Glomerular visceral epithelial cell (primary cell): Measurements from ENCODE around the gene KIRREL3.
A peak's percentile ranks its signal among the peaks of the same experiment; 100 is the strongest.

Experiments used
- DNase-seq: peaks from one replicate; pipeline ENCODE4 v3.0.0-alpha.2; 2016; ENCODE audit errors: extremely low spot score

Gene KIRREL3

DNA sequence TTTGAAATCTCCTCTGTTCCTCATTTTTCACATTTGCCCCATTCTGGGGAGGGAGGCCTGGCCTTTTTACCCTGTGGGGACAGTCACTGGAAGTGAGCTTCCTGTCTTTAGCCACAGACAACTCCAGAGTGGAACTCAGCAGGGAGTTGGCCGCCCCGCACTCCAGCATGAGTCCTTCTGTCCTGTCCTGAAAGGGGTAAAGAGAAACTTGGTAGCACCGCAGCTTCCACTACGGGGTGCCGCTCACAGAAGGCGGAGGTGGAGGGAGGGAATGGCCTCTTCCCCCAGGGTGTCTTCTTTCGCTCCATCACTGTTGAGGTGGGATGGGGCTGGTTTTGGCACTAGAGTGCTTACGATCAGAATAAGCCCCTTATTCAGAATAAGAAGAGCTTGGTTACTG lies 512.9 kb downstream of the KIRREL3 start:
- no peak for DNase-seq

DNA sequence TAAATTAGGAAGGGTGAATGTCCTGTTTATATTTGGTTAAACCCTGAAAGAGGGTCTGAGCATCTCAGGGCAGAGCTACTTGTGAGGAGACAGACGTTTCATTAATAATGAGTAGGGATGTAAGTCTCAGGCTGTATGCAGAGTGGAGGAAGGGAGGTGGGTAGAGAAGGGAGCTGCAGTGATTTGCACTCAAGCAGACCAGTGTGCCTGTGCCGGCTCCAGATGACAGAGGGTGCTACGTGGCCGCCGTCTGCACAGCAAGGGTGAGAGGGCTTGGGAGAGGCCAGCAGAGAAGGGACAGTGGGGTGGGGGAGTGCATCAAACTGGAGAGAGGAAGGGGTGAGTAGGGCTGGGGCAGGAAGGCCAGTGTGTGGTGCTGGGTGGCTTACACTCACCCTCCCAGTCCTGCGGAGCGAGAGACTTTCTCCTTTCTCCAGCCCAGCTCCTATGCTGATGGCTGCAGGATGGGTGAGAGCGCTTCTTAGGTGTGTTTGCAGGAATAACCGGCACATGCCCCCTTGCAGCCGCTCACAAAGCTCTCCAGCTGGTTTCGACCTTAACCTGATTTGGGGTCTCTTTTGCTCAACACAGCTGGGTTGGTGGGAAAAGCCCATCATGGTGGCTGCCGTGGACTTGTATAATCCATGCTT lies 514.5 kb downstream of the KIRREL3 start:
- no peak for DNase-seq

DNA sequence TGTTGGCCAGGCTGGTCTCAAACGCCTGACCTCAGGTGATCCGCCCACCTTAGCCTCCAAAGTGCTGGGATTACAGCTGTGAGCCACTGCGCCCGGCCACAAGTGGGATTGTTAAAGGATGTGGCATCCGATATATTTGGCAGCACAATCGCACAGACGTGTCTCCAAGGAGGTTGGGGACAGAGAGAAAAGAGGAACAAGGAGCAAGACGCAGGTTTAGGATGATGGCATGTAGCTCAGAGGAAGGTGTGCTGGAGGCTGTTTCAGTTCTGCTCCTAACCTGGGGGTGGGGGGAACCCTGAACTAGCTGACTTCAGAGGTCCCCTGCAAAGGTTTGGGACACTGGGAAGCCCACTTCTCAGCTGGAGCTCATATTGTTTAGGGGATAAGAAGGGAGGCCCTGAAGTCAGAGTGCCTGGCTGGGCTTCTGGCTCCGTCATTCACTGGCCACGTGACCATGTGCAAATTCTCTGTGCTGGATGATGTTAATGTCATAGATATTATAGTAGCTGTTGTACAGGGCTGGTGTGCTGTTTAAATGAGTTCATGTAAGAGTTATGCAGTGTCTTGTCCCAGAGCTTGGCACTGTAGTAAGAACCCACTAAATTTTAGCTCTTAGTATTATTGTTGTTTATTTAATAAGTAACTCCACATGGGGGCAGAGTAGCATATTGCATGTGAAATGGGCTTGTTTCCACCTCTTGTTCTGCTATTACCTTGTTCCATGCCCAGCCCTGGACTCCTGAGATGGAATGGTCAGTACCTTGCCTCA lies 515.4 kb downstream of the KIRREL3 start:
- no peak for DNase-seq

DNA sequence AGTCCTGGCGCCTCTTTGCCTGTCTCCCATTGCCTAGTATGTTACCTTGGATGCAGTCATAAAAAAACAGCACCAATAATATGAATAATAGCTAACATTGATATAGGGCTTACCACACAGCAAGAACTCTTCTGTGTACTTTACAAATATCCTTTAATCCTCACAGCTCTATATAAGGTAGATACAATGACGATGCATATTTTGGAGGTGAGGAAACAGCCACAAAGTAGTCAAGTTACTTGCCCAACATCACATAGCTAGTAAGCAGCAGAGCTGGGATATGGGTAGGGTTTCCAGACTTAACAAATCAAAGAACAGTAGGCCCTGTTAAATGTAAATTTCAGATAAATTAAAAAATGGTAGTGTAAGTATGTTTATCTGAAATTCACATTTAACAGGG lies 516.3 kb downstream of the KIRREL3 start:
- DNase-seq: peak; percentile 6

DNA sequence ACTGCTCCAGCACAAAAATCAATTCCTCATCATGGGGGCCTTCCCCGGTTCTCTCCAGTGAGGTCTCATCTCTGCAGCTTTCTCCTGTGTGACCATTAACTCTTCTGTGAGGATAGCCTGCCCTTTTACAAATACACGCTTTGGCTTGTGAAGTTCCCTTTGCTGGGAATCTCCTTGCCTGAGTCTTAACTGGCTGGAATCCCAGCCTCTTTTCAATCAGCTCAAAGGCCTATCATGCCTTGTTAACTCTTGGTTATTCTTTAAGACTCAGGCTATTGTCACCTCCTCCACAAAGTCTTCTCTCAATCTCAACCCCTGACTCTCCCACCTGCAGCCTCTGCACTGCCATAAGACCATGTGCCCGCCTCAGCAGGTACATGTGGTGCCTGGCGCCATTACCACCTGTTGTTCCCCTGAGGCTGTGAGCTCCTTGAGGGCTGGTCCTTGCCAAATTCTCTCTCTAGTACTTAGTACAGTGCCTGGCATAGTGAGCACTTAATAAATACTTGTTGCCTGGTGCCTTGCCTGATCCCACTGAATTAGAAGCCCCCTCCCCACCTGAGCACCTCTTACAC lies 516.9 kb downstream of the KIRREL3 start:
- no peak for DNase-seq

DNA sequence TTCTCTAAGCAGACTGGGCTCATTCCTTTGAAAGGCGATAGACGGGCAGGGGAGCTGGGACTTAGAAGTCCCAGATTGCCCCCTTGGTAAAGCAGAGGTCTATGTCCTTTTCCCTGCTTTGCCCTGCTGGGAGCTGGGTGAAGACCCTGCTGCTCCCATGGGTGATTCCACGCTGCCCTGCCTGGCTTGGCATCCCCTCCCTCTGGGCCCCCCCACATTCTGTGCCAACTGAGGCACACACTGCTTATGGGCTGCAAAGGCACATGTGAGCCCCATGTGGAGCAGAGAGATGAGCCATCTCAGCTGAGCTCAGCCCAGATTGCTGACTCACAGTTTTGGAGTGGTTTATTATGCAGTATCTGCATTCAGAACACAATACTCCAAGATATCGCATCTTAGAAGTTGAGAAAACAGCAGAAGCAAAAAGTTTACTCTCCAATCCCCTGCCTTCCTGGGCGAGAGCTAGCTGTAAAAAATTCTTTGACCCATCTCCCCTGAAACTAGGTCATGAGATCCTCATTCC lies 517.9 kb downstream of the KIRREL3 start:
- no peak for DNase-seq

DNA sequence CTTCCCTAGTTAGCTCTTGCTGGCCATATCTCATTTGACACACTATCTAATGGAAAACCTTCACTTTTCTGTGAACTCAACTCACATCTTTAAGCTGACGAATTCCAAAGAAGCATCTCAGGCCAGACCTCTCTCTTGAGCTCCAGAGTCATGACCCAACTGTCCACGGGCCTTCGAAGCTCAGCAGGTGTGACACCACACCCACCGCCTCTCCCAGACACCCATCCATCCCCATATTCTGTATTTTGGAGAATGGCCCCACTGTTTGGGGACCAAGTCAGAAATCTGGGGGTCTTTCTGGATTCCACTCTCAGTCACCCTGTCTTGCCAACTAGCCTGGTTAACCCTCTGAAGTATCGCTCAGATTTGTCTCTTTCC lies 519.3 kb downstream of the KIRREL3 start:
- no peak for DNase-seq

DNA sequence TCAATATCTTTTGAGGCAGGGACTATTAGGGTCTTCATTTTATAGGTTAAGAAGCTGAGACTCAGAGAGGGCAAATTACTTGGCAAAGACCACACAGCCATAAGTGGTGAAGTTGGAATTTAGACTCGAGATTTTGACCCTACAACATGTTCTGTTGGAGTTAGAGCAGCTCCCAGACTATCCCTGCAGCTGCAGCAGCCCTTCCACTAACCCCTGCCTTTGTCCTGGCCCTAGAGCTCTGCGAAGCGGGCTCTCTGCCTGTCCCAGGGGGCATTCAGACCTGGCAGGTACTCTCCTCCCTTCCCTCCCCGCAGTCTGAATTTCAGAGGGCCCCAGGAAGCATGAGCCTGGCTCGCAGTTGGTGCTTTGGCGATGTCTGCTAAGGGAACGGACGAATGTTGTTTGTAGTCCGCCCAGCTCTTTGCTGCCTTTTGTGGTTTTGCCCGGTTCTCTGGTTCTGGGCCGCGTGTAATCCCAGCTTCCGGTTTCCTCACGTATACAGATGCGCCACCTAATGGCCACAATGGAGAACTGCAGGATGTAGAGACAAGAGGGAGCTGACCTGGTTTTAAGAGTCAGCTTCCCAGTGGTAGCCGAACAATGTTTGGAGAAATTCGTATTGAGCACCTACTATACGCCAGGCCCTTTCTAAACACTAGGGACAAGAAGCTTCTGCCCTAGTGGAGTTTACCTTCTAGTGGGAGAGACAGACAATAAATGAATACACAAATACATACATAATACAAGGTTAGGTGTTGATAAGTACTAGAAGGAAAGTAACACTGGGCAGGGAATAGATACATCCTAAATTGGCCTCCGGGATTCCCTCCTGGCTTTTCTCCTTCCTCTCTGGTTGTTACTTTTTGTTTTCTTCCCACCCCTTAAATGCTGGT lies 519.9 kb downstream of the KIRREL3 start:
- DNase-seq: peak; percentile 86

DNA sequence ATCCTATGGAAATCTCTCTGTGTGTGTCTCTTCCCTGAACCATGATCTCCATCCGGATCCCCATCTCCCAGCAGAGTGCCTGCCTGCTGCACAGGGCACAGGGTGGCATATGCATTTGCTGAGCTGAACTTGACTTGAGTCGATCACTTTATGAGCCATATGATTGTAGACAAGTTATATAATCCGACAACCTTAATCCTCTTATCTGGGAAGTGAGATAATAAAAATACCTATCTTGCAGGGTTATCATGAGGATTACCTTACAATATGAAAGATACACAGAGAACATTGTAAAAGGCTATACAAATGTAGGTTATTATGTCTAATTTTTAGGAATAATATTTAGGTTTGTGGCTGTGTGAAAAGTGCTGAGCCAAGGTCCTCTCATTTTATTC lies 520.6 kb downstream of the KIRREL3 start:
- no peak for DNase-seq

DNA sequence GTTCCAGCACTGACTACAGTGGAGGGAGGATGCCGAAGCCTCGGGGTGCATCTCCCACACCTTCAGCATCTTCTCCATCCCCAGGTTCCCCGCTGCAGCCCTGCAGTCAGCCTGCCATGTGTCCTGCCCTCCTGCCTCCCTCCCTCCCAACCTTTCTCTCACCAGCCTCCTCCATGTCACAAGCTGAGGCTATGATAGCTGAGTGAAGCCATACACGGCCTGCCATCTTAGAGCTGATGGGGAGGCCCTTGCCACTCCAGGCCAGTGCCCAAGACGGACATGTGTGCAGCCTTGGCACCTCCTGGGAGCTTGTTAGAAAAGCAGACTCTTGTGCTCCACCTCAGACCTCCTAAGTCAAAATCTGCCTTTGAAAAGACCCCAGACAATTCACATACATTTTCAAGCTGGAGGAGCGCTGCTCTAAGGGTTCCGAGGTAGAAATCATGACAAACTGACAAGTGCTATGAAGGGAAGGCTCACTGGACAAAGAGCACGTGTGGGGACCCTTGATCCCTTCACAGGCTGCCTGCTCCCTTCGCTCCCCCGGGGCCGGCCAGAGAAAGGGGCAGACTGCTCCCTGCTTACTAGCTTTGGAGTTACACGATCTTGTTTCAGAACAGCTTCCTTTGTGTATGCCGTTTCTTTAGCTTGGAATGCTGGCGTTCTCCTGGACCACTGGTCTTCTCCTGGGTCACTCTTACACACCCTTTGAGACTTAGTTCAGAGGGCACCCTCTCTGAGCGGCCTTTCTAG lies 521.2 kb downstream of the KIRREL3 start:
- no peak for DNase-seq

DNA sequence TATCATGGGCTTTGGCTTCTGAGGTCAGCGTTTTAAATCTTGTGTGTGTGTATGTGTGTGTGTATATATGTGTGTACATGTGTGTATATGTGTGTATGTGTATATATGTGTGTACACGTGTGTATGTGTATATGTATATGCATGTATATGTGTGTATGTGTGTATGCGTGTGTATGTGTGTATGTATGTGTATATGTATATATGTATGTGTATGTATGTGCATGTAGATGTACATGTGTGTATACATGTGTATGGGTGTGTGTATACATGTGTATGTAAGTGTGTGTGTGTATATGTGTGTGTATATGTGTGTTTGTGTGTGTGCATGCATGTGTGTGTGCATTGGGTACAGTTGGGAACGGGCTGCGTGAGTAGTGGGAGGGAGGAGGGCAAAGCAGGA lies 522.1 kb downstream of the KIRREL3 start:
- DNase-seq: no peak

DNA sequence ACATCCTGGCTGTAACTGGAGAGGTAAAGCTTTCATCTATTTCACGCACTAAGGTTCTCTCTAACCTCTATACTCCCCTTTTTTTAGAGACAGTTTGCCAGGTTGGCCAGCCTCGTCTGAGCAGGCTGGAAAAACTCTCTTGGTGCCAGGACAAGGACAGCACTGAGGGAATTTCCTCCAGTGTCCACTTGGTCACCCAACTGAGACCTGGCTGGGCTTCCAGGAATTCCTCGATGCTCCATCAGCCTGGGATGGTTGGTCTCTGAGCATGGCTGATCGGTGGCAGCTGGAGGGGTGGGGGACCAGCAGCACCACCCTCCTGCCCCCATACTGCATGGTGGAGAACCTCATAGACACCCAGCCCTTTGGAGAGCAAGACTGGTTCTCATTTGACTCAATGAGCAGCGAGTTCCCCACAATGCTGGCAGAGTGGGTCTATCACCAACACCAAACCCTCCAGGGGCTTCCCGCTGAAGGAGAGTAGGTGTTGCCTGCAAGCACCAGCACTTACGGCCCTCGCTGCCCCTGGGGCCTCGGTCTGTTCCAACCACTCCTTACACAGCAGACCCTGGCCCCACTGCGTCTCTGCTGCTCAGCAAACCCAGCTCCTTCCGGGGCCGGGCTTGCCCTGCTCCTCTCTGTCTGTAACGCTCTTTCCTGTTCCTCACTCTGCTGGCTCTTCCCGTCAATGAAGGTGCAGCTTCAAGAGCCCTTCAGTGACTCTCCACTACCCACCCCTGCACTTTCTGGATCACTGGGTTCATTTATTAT lies 522.9 kb downstream of the KIRREL3 start:
- peak; percentile 3 for DNase-seq

DNA sequence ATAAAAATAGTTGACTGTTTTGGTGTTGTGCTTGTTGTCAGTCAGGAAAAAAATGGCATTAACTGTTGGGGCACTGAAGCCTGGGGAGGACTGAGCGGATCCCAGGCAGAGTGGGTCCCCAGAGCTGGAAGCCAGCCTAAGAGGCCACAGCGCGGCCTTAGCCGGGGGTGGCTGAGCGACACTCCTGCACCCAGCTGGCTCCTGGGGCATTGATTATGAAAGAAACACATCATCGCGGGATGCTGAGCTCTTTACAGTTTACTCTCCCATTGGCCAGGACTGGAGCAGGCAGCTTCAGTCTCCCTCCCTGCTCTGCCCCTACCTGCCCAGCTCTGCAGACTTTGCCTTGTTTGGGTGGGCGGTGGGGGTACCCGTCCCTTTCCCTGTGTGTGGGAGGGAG lies 523.6 kb downstream of the KIRREL3 start:
- no peak for DNase-seq

DNA sequence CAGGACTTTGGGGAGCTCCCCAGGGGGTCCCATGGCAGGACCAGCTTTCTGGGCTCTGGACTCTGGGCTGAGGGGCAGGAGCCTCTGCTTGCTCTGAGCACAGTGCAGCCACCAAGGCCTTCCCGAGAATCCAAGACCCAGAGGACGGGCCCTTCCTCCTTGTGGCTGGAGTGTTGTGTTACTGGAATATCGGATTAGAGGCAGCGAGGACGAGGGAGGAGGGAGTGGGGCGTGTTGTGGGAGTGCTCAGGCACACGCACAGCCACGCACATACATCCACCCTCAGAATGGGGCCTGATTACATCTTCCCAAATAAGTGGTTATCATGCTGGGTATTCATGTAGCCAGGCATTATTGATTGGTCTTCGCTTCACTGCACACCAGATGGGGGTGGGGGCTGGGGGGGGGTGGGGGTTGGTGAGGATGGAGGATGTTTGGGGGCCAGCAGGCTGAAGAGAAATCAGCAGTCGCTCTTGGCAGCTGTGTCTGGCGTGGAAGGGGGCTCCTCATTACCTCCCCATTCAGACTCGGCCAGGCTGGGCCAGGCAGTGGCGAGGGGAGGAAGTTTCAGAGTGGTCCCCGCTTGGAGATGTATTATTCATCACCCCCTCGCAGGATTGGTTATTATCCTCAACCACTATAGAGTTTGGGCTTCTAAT lies 524.2 kb downstream of the KIRREL3 start:
- no peak for DNase-seq

DNA sequence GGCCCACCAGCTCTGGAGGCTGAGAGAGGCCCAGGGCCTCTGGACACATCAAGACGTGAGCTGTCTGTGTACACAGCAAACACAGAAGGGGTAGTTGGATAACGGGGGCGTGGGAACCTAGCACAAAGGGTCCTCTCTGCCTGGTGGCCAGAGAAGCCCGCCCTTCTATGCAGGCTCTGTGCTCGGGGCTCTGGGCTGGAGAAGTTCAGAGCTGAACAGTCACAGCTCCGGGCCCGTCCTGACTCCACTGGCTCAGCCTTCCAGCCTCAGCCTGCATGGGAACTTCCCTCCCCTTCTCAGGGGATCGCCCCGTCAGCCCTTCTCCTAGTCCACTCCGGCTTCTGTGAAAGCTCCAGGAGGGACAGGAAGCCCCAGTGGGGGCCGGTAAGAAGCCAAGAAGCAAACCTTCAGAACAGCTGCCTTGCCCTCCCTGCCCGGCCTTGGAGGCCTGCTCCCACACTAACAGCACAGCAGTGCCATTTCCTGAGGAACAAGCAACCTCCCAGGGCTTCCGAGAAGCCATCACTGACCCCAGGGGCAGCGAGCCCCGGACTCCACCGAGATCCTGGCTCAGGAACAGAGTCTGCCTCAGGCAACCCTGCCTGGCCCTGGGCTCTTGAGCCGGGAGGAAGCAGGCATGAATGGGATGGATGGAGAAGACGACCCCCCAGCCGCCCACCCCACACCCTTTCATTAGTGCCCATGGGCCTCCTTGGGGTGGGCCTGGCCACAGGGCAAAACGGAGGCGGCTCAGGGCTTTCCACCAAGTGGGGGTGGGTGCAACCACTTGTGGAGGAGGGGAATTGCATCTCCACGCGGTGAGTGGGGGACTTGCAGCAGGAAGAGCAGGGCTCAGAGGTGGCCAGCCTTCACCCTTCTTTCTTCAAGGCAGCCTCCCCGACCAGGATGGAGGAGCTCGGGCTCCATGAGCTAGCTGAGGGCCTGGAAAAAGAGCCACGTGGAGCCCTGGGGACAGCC lies 525.3 kb downstream of the KIRREL3 start:
- DNase-seq: no peak

DNA sequence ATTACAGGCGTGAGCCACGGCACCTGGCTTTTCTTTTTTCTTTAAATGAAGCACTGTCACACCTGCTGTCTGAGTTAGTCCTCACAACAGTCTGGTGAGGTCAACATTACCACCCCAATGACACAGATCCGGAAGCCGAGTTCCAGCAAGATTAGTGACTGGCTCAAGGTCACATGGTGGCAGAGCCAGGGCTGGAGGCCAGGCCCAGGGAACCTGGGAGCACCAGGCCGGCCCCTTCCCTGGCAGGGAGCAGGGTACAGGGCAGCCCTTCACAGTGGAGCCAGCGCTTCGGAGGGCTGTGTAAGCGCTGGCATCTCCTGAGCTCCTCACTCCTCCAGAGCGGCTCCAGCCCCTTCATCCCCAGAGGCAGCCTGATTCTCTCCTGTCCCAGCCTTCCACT lies 526.4 kb downstream of the KIRREL3 start:
- DNase-seq: no peak

DNA sequence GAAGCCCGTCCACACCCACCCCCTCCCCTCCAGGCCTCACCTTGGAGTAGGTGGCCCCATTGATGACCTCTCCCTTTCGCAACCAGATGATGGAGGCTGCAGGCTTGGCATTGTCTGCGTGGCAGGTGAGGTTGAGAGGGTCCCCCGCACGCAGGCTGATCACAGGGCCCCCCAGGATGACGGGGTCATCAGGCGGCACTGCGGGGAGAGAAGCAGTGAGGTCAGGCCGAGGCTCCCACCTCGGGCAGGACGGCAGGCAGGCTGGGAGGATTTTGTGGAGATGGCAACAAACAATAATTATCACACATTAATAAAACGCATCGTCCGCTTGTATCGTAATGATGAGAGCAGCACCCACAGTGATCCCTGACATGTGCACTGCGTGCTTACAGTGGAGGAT lies 527.3 kb downstream of the KIRREL3 start:
- DNase-seq: no peak

DNA sequence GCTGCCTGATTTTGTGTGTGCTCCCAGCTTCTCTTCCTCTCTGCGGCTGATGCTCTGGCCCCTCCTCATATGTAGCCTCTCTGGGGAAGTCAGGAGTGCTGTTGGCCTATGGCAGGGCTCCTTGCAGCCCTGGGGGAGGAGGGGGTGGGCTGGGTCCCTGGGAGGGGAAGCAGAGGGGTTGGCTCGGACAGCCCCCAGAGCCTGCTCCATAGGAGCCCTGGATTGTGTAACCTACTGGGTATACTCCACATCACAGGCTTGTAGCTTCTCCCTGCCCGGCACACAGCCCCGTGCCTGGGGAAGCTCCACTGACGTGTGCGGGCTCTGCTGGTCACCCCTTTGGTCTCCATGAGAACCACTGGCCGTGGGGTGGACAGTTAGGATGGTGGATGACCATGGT lies 531.3 kb downstream of the KIRREL3 start:
- no peak for DNase-seq

DNA sequence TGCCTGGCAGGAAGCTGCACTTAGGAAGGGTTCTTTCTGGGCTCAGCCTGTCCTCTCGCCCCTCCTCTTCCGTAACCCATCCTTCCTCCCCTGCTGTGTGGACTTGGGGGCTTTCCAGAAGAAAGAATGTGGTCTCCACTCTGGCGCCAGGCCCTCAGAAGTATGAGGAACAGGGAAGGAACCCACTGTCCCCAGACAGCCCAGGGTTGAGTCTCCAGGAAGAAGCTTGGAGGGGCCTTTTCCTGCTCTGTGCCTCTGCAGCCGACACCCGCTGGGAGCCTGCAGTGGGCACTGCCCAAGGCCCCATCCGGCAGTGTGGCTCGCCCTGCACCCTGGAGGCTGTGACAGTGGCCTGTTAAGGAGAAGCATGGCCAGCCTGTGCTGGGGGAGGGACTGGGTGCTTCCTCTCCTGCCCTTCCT lies 532.5 kb downstream of the KIRREL3 start:
- DNase-seq: no peak
